Measurements from ENCODE around the gene ZNF358. TPM values are rescaled to one million over a fixed set of nuclear protein-coding genes. Genes with fewer than 3 reads are reported as not detected.

The ZNF358 gene
- total and polyA plus RNA-seq, 2 donors (not counting 1 experiment from before 2014, with no cell fraction given), result 16.7 to 26.8 TPM

GRCh38 chr19:7533925-7534480 lies 18.1 kb downstream of the ZNF358 start:
- H3K4me2 ChIP-seq (ENCODE audit: extremely low read depth, insufficient read depth, low read length), result peak overlapping the region; percentile 95
- peaks cover 7% of the 10 kb centered on the region for H3K36me3 ChIP-seq (ENCODE audit: control insufficient read depth, insufficient read depth, low read length)
- H3K9me3 ChIP-seq (ENCODE audit: control insufficient read depth, insufficient read depth, low read depth, low read length), result no peaks in the 10 kb centered on the region

GRCh38 chr19:7534531-7535046 lies 18.7 kb downstream of the ZNF358 start:
- Histone ChIP-seq H3K79me2 (ENCODE audit: control insufficient read depth, insufficient read depth, low read length) (no peaks in the 10 kb centered on the region), H3K4me3 (replicated peaks in 1 of 4; ENCODE audit: control extremely low read depth in 1 of 4, insufficient read depth in 1 of 4, low read depth in 3 of 4, low read length in 4 of 4) (peak overlapping the region; percentile 85 to 93 (median 92)), H2AFZ (ENCODE audit: low read length) (peak overlapping the region; percentile 67), H3K27ac (ENCODE audit: insufficient read depth, low read length) (peak overlapping the region; percentile 82), H4K20me1 (ENCODE audit: control insufficient read depth, extremely low read depth, insufficient read depth, low read length) (no peaks in the 10 kb centered on the region), H3K4me2 (ENCODE audit: extremely low read depth, insufficient read depth, low read length) (peak overlapping the region; percentile 95), H3K9me3 (ENCODE audit: control insufficient read depth, insufficient read depth, low read depth, low read length) (no peaks in the 10 kb centered on the region), H3K27me3 (ENCODE audit: control insufficient read depth, insufficient read depth, low read length) (no peaks in the 10 kb centered on the region), H3K4me1 (ENCODE audit: control insufficient read depth, extremely low read depth, insufficient read depth, low read length) (peaks cover 9% of the 10 kb centered on the region), H3K36me3 (ENCODE audit: control insufficient read depth, insufficient read depth, low read length) (peaks cover 3% of the 10 kb centered on the region), H3K9ac (ENCODE audit: insufficient read depth, low read length) (peak overlapping the region; percentile 66)
- peak; percentile 82 to 88 for DNase-seq (ENCODE audit: low read depth in 2 of 2)
- TF ChIP-seq CTCF (conservative IDR thresholded peaks at IDR 0.05 in 1 of 2, IDR thresholded peaks at IDR 0.05 in 1 of 2; ENCODE audit: low read depth in 1 of 2, low read length in 2 of 2) (peak; percentile 22 to 33), EZH2 (IDR thresholded peaks at IDR 0.05; ENCODE audit: low read length, missing control alignments) (no peak)

More at GRCh38 chr19:7533925-7534480, 18.1 kb downstream of the ZNF358 start:
- Histone ChIP-seq H3K27ac (ENCODE audit: insufficient read depth, low read length) (peak overlapping the region; percentile 82), H3K4me1 (ENCODE audit: control insufficient read depth, extremely low read depth, insufficient read depth, low read length) (peaks cover 9% of the 10 kb centered on the region), H3K4me3 (replicated peaks in 1 of 4; ENCODE audit: control extremely low read depth in 1 of 4, insufficient read depth in 1 of 4, low read depth in 3 of 4, low read length in 4 of 4) (peak overlapping the region; percentile 85 to 93 (median 92)), H3K27me3 (ENCODE audit: control insufficient read depth, insufficient read depth, low read length) (no peaks in the 10 kb centered on the region), H4K20me1 (ENCODE audit: control insufficient read depth, extremely low read depth, insufficient read depth, low read length) (no peaks in the 10 kb centered on the region), H3K79me2 (ENCODE audit: control insufficient read depth, insufficient read depth, low read length) (no peaks in the 10 kb centered on the region), H2AFZ (ENCODE audit: low read length) (peak overlapping the region; percentile 77), H3K9ac (ENCODE audit: insufficient read depth, low read length) (peak overlapping the region; percentile 70)
- DNase-seq (ENCODE audit: low read depth in 2 of 2), result peak; percentile 87 to 91
- TF ChIP-seq CTCF (conservative IDR thresholded peaks at IDR 0.05 in 1 of 2, IDR thresholded peaks at IDR 0.05 in 1 of 2; ENCODE audit: low read depth in 1 of 2, low read length in 2 of 2) (no peak), EZH2 (IDR thresholded peaks at IDR 0.05; ENCODE audit: low read length, missing control alignments) (no peak)

GRCh38 chr19:7535047-7535997 lies 19.4 kb downstream of the ZNF358 start, which contains the start of gene PNPLA6:
Gene PNPLA6 (plus strand): TSS chr19:7535717. CDS start chr19:7535789, 72 bp downstream.
- DNase-seq (ENCODE audit: low read depth in 2 of 2), result peak; percentile 89 to 93

More at GRCh38 chr19:7535047-7535997, 19.4 kb downstream of the ZNF358 start, which contains the start of gene PNPLA6:
- no peaks in the 10 kb centered on the region for H3K9me3 ChIP-seq (ENCODE audit: control insufficient read depth, insufficient read depth, low read depth, low read length)
- H3K4me1 ChIP-seq (ENCODE audit: control insufficient read depth, extremely low read depth, insufficient read depth, low read length), result peaks cover 9% of the 10 kb centered on the region
- peaks cover 1% of the 10 kb centered on the region for H3K36me3 ChIP-seq (ENCODE audit: control insufficient read depth, insufficient read depth, low read length)
- no peaks in the 10 kb centered on the region for H4K20me1 ChIP-seq (ENCODE audit: control insufficient read depth, extremely low read depth, insufficient read depth, low read length)
- H3K4me2 ChIP-seq (ENCODE audit: extremely low read depth, insufficient read depth, low read length), result peak within 1 kb of the TSS; percentile 95
- H3K9ac ChIP-seq (ENCODE audit: insufficient read depth, low read length), result peak within 1 kb of the TSS; percentile 72
- no peaks in the 10 kb centered on the region for H3K27me3 ChIP-seq (ENCODE audit: control insufficient read depth, insufficient read depth, low read length)
- no peaks in the 10 kb centered on the region for H3K79me2 ChIP-seq (ENCODE audit: control insufficient read depth, insufficient read depth, low read length)
- H3K27ac ChIP-seq (ENCODE audit: insufficient read depth, low read length), result peak within 1 kb of the TSS; percentile 82
- peak within 1 kb of the TSS; percentile 85 to 93 (median 92) for H3K4me3 ChIP-seq (replicated peaks in 1 of 4; ENCODE audit: control extremely low read depth in 1 of 4, insufficient read depth in 1 of 4, low read depth in 3 of 4, low read length in 4 of 4)
- no peak for TF ChIP-seq EZH2 (IDR thresholded peaks at IDR 0.05; ENCODE audit: low read length, missing control alignments)
- no peak for TF ChIP-seq CTCF (conservative IDR thresholded peaks at IDR 0.05 in 1 of 2, IDR thresholded peaks at IDR 0.05 in 1 of 2; ENCODE audit: low read depth in 1 of 2, low read length in 2 of 2)
- H2AFZ ChIP-seq (ENCODE audit: low read length), result peak within 1 kb of the TSS; percentile 92

All from fibroblast of lung (primary cell).